A549 (cell line): ENCODE measurements around the gene ADARB2.

ENCODE experiments used
- BHLHE40 ChIP-seq: IDR thresholded peaks from 2 replicates; pipeline ENCODE4 v1.6.1; 2012; ENCODE audit warnings: low read depth, low read length, inconsistent platforms
- CEBPB ChIP-seq, 2 experiments: fragments of >200 bp in 1 of 2; sonication (Bioruptor Twin) in 1 of 2; formaldehyde crosslinking in 1 of 2; IDR thresholded peaks; 2 replicates each; pipeline ENCODE4 v1.6.1; 2012 to 2016
- HOXA7 ChIP-seq: fragments of 250-450 bp; sonication (Bioruptor Pico); IDR thresholded peaks from 2 replicates; pipeline ENCODE4 v1.5.0; 2020; ENCODE audit warnings: mild to moderate bottlenecking, moderate library complexity
- SMC3 ChIP-seq: fragments of >200 bp; sonication (Bioruptor Twin); formaldehyde crosslinking; IDR thresholded peaks from 3 replicates; pipeline ENCODE4 v1.6.1; 2018; ENCODE audit warnings: inconsistent platforms
- SREBF2 ChIP-seq: fragments of 450-650 bp; IDR thresholded peaks from 2 replicates; pipeline ENCODE4 v1.6.1; 2014; ENCODE audit warnings: mild to moderate bottlenecking, moderate library complexity
- ZFP36 ChIP-seq: fragments of 450-650 bp; IDR thresholded peaks from 2 replicates; pipeline ENCODE4 v1.6.1; 2014; ENCODE audit warnings: borderline replicate concordance; ENCODE audit not compliant: partially characterized antibody
- TF ChIP-seq, protein P1 (sequence below): fragments of >200 bp; sonication (Bioruptor Twin); formaldehyde crosslinking; IDR thresholded peaks from 3 replicates; pipeline ENCODE4 v1.5.1; 2016

DNA sequence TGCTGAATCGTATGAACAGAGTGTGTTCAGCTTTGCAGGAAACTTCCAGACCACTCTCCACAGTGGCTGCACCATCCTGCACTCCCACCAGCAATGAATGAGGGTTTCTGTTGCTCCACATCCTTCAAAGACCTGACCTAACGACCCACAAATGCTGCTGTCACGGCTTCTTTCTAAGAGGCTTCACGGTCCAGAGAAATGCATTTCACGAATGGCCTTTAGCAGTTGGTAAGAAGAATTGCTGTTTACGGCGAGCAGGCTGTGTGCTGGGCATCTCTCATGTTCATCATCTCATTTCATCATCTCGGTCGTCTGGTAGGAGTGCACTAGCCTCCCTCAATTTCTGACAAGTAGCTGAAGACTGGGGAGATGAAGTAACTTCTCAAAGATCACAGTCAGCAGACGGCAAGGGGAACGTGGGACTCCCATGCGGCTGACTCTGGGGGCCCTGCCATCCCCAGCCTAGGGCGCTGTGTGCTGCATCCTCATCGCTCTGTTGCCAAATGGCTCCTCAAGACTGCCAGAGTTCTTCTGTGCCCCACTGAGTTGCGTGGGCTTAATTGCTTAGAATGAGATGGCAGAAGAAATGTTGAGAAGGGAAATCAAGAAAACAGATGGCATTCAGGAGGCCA lies 72.9 kb downstream of the ADARB2 start:
- TF ChIP-seq BHLHE40 (no peak), SMC3 (no peak), CEBPB (IDR thresholded peaks at IDR 0.05) (no peak), SREBF2 (no peak), HOXA7 (CRISPR knock-in tag) (no peak), ZFP36 (no peak)
- TF ChIP-seq, protein P1, sequence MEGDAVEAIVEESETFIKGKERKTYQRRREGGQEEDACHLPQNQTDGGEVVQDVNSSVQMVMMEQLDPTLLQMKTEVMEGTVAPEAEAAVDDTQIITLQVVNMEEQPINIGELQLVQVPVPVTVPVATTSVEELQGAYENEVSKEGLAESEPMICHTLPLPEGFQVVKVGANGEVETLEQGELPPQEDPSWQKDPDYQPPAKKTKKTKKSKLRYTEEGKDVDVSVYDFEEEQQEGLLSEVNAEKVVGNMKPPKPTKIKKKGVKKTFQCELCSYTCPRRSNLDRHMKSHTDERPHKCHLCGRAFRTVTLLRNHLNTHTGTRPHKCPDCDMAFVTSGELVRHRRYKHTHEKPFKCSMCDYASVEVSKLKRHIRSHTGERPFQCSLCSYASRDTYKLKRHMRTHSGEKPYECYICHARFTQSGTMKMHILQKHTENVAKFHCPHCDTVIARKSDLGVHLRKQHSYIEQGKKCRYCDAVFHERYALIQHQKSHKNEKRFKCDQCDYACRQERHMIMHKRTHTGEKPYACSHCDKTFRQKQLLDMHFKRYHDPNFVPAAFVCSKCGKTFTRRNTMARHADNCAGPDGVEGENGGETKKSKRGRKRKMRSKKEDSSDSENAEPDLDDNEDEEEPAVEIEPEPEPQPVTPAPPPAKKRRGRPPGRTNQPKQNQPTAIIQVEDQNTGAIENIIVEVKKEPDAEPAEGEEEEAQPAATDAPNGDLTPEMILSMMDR = no peak
